Epithelial cell of proximal tubule (primary cell): ENCODE measurements around the gene C1orf174. TPM values are rescaled to one million over a fixed set of nuclear protein-coding genes. Genes with fewer than 3 reads are reported as not detected.

Experiments
- DNase-seq: peaks from one replicate; pipeline ENCODE4 v3.0.0-alpha.2; 2011; ENCODE audit warnings: low read depth
- H3K4me3 ChIP-seq: 2 replicates; pipeline ENCODE4 v1.5.1; 2011; ENCODE audit warnings: low read depth, mild to moderate bottlenecking, low read length
- CTCF ChIP-seq: conservative IDR thresholded peaks from 2 replicates; pipeline ENCODE4 v1.5.1; 2012; ENCODE audit warnings: low read depth, mild to moderate bottlenecking, low read length
- total RNA-seq: library from RNA; depleted of rRNA; stranded (reverse); fragments of >200 nt; gene quantifications from 2 replicates; pipeline ENCODE4 v1.2.3, GENCODE V29; 2015

Gene C1orf174
- total RNA-seq, 1 donor from 2014 or later: 21.9 TPM

- no peak overlapping the region for H3K4me3 ChIP-seq
- no peak for DNase-seq
- TF ChIP-seq CTCF: no peak
Observed at GRCh38 chr1:3907621-3908165, 7.6 kb upstream of the C1orf174 start.

- no peak for DNase-seq
- H3K4me3 ChIP-seq: no peak overlapping the region
- peak; percentile 30 for TF ChIP-seq CTCF
Observed at GRCh38 chr1:3907031-3907534, 7.0 kb upstream of the C1orf174 start.

GRCh38 chr1:3906672-3907020 lies 6.6 kb upstream of the C1orf174 start:
- no peak for DNase-seq
- H3K4me3 ChIP-seq: no peak overlapping the region
- no peak for TF ChIP-seq CTCF

DNA sequence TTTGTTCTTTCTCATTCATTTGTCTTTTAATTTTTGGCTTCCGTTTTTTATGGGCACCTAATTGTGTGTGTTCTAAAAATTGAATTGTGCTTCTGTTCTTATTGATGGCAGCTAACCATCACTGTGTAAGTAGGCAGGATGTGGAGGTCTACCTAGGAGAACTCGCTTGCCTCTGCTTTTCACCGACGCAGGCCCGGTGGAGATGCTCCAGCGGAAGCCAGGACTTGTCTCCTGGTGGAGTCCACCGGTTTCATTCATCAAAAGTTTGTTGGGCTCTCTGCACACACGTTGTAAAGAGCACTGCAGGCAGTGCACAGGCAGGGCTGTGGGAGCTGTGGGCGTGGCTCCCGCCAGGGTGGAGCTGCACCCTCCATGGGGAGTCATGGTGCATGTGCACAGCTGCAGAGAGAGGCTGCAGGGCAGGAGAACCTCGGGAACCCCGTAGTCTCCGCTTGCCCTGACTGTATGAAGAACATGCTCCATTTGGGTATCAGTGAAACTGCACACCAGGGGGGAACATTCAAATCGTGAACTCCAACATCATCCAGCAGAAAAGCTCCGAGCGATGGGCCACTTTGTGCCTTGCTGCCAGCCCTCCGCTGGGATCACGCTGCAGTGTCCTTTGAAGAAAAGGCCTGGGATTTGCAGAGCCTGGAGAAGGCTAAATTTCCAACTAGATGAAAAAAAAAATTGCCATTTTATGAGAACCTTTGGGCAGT lies 6.0 kb upstream of the C1orf174 start:
- no peak for TF ChIP-seq CTCF

DNA sequence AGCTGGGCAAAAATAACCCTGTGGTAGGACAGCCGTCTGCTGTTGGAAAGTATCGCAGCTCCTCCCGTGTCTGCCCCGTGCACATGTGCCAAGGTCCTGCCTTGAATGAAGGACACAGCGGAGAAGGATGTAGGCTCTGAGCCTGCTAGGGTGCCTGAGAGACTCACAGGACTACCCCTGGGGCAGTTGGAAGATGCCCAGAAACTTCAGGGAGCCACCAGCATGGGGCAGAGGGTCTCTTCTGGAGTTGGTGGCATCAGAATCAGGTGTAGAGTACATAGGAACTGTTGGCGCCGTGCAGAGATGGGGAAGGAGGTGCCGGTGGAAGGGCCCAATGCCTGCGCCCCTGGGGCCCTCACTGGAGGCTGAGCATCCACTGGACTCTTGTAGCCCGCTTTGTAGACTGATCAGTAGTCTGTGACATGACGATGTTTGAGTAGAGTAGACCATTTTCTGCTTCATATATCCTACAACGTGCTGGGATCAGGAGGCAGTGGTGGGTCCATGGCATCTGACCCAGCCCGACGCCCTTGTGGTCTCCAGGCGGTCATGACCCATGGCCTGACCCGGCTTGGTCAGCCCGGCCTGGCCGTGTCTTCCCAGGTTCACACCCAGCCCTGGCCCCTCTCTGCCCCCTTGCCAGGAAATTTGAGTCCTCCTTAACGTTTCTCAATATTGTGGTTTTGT lies 5.3 kb upstream of the C1orf174 start:
- TF ChIP-seq CTCF: no peak
- H3K4me3 ChIP-seq: no peak overlapping the region
- DNase-seq: no peak

More for the DNA sequence above, 6.0 kb upstream of the C1orf174 start:
- no peak overlapping the region for H3K4me3 ChIP-seq
- no peak for DNase-seq

GRCh38 chr1:3904843-3905185 lies 4.7 kb upstream of the C1orf174 start:
- no peak for DNase-seq
- TF ChIP-seq CTCF: no peak
- no peak overlapping the region for H3K4me3 ChIP-seq
